ENCODE results near the gene ANKRD37.

Gene ANKRD37

DNA sequence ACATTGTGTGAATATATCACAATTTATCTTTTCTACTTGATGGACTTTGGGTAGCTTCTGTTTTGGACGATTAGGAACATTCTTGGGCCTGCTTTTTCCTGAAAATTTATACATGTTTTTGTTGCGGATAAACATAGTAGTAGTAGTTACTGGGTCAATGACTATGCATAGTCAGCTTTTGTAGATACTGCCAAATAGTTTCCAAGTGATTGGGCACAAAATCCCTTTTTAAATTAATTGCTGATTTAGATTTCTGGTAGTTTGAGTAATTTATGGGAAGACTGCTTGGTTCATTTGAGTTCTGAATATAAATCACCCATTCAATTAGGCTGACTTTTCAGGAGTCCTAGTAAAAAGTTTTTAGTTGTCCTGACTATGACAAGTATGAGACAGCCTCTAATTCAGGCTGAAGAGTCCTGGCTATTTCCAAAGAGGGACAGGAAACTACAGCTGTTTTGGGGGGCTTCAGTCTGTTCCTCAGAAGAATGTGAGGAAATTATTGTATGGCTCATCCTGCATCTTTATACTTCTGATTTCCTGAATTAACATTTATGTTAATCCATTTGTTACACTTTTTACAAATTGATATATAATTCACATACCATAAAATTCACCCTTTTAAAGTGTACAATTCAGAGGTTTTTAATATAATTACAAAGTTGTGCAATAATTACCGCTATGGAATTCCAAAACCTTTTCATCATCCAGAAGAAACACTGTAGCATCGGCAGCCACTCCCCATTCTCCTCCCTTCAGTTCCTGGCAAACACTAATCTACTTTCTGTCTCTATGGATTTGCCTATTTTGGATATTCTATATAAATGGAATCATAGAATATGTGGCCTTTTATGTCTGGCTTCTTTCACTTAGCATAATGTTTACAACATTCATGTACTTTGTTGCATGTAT is 15.1 kb upstream of the ANKRD37 start:
- DNase-seq (ENCODE audit: low read depth in 1 of 2, low spot score in 1 of 2) = no peak
- Histone ChIP-seq H3K27me3 (ENCODE audit: insufficient read depth, poor library complexity, severe bottlenecking) (peaks cover 11% of the 10 kb centered on the region), H3K27ac (replicated peaks) (no peak overlapping the region), H3K4me3 (replicated peaks; ENCODE audit: insufficient read depth, low read length) (no peak overlapping the region)
- no peak for TF ChIP-seq REST (IDR thresholded peaks at IDR 0.05; ENCODE audit: insufficient replicate concordance, low read depth)
- TF ChIP-seq POLR2AphosphoS5 (IDR thresholded peaks at IDR 0.05; ENCODE audit: low read depth) = no peak
- TF ChIP-seq SPI1 (IDR thresholded peaks at IDR 0.05; ENCODE audit: borderline replicate concordance, low read depth) = no peak
- TF ChIP-seq, protein P1, sequence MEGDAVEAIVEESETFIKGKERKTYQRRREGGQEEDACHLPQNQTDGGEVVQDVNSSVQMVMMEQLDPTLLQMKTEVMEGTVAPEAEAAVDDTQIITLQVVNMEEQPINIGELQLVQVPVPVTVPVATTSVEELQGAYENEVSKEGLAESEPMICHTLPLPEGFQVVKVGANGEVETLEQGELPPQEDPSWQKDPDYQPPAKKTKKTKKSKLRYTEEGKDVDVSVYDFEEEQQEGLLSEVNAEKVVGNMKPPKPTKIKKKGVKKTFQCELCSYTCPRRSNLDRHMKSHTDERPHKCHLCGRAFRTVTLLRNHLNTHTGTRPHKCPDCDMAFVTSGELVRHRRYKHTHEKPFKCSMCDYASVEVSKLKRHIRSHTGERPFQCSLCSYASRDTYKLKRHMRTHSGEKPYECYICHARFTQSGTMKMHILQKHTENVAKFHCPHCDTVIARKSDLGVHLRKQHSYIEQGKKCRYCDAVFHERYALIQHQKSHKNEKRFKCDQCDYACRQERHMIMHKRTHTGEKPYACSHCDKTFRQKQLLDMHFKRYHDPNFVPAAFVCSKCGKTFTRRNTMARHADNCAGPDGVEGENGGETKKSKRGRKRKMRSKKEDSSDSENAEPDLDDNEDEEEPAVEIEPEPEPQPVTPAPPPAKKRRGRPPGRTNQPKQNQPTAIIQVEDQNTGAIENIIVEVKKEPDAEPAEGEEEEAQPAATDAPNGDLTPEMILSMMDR (IDR thresholded peaks at IDR 0.05; ENCODE audit: insufficient read depth, low read length) = no peak
- no peak for TF ChIP-seq GABPA (IDR thresholded peaks at IDR 0.05; ENCODE audit: low read depth)

DNA sequence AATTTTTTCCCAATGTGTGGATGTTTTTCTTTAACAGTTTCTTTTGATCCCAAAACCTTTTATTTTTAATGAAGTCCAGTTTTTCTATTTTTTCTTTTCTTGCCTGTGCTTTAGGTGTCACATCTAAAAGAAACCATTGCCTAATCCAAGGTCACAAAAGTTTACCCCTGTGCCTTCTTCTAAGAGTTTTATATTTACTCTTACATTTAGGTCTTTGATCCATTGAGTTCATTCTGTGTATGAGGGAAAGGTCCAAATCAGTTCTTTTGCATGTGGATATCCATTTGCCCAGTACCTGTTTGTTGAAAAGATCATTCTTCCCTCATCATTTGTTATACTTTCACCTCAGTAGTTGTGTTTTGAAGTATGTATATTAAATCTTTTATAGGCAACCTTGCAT is 13.9 kb upstream of the ANKRD37 start:
- no peak overlapping the region for H3K4me3 ChIP-seq (replicated peaks; ENCODE audit: insufficient read depth, low read length)
- TF ChIP-seq SPI1 (IDR thresholded peaks at IDR 0.05; ENCODE audit: borderline replicate concordance, low read depth) (no peak), POLR2AphosphoS5 (IDR thresholded peaks at IDR 0.05; ENCODE audit: low read depth) (no peak), GABPA (IDR thresholded peaks at IDR 0.05; ENCODE audit: low read depth) (no peak), REST (IDR thresholded peaks at IDR 0.05; ENCODE audit: insufficient replicate concordance, low read depth) (no peak)
- TF ChIP-seq, protein P1 (IDR thresholded peaks at IDR 0.05; ENCODE audit: insufficient read depth, low read length) = no peak
- DNase-seq (ENCODE audit: low read depth in 1 of 2, low spot score in 1 of 2) = no peak
- H3K27ac ChIP-seq (replicated peaks) = no peak overlapping the region
- H3K27me3 ChIP-seq (ENCODE audit: insufficient read depth, poor library complexity, severe bottlenecking) = peaks cover 11% of the 10 kb centered on the region

DNA sequence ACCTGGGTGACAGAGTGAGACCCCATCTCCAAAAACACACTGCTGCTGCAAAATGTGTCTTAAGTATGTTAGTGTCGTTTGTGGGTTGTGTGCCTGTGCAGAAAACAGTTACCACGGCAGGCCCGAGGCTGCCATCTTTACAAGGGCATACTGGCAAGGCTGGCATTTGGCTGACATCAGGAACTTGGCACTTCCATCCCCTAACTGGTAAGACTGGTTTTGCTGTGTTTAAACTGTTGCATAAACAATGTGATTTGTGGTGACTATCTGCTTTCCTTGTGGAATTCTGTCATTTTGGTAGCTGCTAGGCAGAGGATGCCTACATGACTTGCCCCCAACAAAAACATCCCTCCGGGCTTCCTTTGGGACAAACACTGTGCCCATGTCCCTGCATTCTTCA is 13.2 kb upstream of the ANKRD37 start:
- H3K27me3 ChIP-seq (ENCODE audit: insufficient read depth, poor library complexity, severe bottlenecking) = peaks cover 11% of the 10 kb centered on the region
- H3K27ac ChIP-seq (replicated peaks) = no peak overlapping the region
- no peak for DNase-seq (ENCODE audit: low read depth in 1 of 2, low spot score in 1 of 2)
- TF ChIP-seq GABPA (IDR thresholded peaks at IDR 0.05; ENCODE audit: low read depth) (no peak), SPI1 (IDR thresholded peaks at IDR 0.05; ENCODE audit: borderline replicate concordance, low read depth) (no peak), REST (IDR thresholded peaks at IDR 0.05; ENCODE audit: insufficient replicate concordance, low read depth) (no peak), POLR2AphosphoS5 (IDR thresholded peaks at IDR 0.05; ENCODE audit: low read depth) (no peak)
- TF ChIP-seq, protein P1 (IDR thresholded peaks at IDR 0.05; ENCODE audit: insufficient read depth, low read length) = no peak
- H3K4me3 ChIP-seq (replicated peaks; ENCODE audit: insufficient read depth, low read length) = no peak overlapping the region
